Cardiac fibroblast (primary cell): ENCODE results near the gene RPL15.

Source experiments
- DNase-seq, 2 donors: peaks; one replicate each; pipeline versions ENCODE4 v3.0.0 to v3.0.0-alpha.2; 2010; ENCODE audit warnings: low read depth in 2 of 2
- H3K4me3 ChIP-seq, 2 donors: replicated peaks in 1 of 2; 1 replicate in 1 of 2; 2 replicates in 1 of 2; pipeline ENCODE4 v1.5.1; 2011; ENCODE audit warnings: low read depth in 2 of 2, low read length in 2 of 2, mild to moderate bottlenecking in 2 of 2, moderate library complexity in 1 of 2
- CTCF ChIP-seq: IDR thresholded peaks from one replicate; pipeline ENCODE4 v1.5.1; 2011; ENCODE audit warnings: low read depth, mild to moderate bottlenecking, low read length, inconsistent platforms

The RPL15 gene

DNA sequence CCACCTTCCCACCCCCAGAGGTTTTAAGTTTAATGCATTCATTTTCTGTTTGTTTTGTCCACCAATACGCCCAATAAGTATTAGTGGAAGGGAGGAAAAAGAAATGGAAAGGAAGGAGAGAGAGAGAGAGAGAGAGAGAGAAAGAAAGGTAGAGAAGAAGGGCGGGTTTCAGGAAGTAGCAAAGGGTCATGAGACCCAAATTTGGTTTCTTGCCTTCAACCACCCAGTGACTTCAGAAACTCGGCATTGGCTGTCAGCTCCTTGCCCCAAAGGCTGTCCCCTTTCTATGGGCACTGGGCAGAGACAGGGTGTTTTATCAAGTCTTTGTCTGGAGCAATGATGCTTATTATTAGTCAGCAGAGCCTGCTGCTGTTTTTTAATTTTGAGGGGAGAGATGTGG, 14.7 kb downstream of the RPL15 start:
- no peak for TF ChIP-seq CTCF
- no peak for DNase-seq
- no peak overlapping the region for H3K4me3 ChIP-seq

DNA sequence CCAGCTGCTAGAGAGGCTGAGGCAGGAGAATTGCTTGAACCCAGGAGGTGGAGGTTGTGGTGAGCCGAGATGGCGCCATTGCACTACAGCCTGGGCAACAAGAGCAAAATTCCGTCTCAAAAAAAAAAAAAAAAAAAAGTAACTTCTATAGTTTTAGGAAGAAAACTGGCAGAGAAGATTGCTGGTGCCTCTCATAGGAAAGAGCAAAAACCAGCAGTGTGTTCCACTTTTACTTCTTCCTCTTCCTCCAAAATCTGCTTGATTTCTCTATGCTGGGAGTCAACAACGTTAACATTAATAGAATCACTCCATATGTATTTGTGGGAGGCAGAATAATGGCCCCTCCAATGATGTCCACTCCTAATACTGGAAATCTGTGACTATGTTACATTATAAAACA, 15.6 kb downstream of the RPL15 start:
- H3K4me3 ChIP-seq: no peak overlapping the region
- no peak for TF ChIP-seq CTCF
- DNase-seq: no peak

- no peak overlapping the region for H3K4me3 ChIP-seq
- no peak for DNase-seq
- no peak for TF ChIP-seq CTCF
These were observed 17.3 kb downstream of the RPL15 start for GRCh38 chr3:23934253-23934652.

DNA sequence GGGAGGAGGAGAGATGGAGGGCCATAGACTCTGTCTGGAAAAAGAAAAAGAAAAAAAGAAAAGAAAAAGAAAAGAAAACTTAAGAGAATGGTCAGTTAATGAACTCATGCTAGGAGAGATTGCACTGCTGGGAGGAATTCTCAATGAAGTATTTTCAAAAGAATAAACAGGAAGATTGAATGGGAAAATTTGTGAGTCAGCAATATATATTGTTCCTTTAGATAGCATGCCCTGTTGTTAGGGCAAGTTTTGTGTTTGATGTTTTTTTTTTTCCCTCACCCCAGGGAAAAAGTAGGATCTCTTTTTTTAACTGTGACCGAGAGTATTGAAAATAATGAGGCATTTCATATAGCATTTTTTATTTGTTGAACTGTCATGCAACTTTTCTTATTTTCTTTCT, 20.4 kb downstream of the RPL15 start:
- DNase-seq: no peak
- no peak overlapping the region for H3K4me3 ChIP-seq
- no peak for TF ChIP-seq CTCF

GRCh38 chr3:23938688-23939087, 21.8 kb downstream of the RPL15 start:
- H3K4me3 ChIP-seq: no peak overlapping the region
- no peak for DNase-seq
- TF ChIP-seq CTCF: no peak

DNA sequence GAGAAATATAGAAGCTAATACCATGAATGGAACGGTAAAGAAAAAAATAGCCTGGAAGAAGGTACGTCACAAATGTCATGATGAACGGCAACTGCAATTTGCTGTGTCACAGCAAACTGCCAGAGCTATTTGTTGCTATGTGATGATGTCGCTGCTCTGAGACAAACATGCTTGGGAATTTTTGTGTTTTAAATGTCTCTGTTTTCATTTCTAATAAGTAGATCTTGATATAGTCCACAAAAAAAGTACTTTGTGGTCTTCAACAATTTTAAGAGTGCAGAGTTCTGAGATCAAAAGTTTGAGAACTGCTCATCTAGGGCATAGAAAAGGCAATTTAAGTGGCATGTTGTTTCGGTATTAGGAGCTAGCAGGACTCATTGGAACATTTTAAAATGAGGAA, 23.8 kb downstream of the RPL15 start:
- no peak for DNase-seq
- no peak overlapping the region for H3K4me3 ChIP-seq
- TF ChIP-seq CTCF: no peak

DNA sequence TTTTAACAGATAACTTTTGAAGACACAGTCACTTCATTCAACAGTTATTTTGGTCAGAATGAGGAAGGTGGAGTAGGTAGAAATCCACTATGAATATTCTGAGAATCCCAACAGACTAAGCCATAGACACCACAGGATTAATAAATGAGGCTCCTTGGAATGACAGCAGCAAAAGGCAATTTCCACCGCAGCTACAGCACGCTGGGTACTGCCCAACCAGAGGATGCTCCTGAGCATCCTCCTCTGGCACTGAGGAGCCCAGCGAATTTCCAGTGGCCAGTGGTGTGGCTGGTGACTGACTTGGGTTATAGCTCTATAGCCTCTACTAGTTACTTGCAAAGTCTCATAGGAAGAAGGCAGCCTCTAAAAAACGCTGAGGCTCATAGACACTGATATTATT, 24.5 kb downstream of the RPL15 start:
- no peak for TF ChIP-seq CTCF

More for the DNA sequence above, 24.5 kb downstream of the RPL15 start:
- DNase-seq: no peak
- H3K4me3 ChIP-seq: no peak overlapping the region
